Occipital lobe (tissue), 2 donors: ENCODE data around the gene STX4. TPM values are rescaled to one million over a fixed set of nuclear protein-coding genes. Genes with fewer than 3 reads are reported as not detected.

Source experiments
- DNase-seq: peaks from one replicate; lab custom pipeline; 2025; lab: John Stamatoyannopoulos, UW
- total RNA-seq: library from RNA; depleted of rRNA; stranded (reverse); fragments of >200 nt; gene quantifications from one replicate; pipeline ENCODE4 v1.2.3, GENCODE V29; 2014

STX4 gene, protein sequence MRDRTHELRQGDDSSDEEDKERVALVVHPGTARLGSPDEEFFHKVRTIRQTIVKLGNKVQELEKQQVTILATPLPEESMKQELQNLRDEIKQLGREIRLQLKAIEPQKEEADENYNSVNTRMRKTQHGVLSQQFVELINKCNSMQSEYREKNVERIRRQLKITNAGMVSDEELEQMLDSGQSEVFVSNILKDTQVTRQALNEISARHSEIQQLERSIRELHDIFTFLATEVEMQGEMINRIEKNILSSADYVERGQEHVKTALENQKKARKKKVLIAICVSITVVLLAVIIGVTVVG
- 11.5 TPM for total RNA-seq

DNA sequence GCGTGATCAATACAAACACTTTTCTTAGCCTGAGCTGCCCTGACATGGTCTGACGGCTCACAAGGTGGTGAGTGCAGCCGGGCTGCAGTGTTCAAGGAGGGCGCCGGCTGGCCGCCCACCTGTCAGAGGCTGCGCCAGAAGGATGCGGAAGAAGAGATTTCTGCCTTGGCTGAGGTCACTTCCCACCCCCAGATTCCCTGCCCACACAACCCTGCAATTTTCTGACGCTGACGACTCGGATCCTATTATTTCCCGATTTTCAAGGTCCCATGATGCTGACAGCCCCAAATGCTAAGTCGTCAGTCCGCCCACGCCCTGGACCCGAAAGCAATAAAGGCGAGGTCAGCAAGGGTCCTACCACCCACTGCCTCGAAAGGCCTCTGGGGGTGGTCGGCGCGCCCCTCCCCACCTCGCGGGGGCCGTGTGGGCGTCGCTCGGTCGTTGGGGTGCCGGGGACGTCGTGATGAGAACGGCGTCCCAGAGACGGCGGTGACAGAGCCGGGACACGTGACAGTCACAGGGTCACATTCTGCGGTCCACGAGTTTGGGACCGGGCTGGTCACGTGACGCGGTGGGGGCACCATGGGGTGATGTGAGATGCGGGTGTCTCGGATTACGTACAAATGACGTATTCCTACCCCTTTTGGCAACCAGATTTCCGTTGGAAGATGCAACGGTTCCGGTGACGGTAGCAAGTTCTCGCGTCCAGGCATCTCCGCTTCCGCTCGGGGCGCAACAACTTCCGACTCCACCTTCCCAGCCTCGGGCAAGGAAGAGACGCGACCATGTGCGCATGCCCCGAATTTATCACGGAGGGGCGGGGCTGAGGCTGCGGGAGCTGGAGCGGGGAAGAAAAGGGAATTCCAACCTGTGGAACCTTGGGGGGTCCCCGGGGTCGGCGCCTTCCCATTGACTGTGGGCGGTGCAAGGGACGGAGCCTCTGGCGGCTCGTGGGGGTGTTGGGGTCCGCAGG, at the start of gene STX4:
Gene STX4, plus strand, starts transcription at position 823 of the 973 bp plus-strand sequence. CDS start 248 bp downstream, outside the sequence.
- DNase-seq = peak; percentile 97

DNA sequence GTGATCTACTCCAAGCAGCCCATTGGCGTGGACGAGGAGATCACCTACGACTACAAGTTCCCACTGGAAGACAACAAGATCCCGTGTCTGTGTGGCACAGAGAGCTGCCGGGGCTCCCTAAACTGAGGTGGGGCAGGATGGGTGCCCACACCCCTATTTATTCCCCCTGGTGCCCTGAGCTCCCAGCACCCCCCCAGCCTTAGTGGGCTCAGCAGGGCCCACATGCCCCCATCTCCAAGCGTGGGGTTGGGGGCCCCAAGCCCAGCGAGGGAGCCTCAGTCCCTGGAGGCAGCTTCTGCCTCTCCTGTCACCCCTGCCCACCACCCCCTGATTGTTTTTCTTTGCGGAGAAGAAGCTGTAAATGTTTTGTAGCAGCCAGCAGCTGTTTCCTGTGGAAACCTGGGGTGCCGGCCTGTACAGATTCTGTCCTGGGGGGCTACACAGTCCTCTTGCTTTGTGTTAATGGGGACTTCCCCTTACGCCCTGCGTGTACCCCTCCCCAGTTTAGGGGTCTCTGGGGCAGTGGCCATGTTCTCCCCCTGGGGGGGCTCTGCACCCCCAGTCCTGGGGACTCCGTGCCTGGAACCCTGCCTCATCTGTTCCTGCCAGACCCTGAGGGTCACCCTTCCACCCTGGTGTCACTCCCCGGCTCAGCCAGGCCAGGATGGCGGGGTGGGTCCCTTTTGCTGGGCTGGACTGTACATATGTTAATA, 49.3 kb upstream of the STX4 start:
- DNase-seq = no peak

DNA sequence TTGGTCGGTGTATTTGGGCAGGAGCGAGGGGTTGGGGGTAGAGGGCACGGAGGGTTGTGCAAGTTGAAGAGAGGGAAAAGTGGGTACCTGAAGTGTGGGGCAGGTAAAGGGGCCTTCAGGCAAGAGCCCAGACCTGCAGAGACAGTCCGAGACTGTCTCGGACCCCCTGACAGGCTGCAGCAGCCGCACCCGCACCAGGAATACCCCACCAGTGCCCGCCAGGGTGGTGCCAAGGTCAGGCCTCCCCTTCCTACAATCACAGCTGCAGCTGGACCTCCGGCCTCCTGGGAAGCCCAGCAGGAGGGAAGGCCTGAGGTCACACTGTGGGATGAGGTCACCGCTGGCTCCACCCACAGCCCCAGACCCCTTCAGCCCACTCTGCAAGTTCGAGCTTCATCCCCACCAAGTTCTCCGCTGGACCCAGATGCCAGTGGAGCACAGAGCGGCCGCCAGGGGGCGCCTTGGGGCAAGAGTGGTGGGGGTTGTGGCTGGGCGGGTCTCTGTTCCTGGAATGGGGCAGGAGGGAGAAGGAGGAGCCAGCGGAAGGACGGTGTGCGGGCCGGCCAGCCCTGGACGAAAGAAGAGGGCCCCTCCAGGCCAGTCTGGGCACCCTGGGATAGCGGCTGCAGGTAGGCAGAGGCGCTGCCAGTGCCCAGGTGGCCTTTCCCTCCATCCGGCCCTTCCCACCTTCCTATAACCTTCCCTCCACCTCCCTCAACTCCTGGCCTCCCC, 48.5 kb upstream of the STX4 start, which contains the start of gene HSD3B7:
Gene HSD3B7, plus strand, starts transcription at position 539 of the 732 bp plus-strand sequence. CDS start 452 bp downstream, outside the sequence.
- peak; percentile 64 for DNase-seq

DNA sequence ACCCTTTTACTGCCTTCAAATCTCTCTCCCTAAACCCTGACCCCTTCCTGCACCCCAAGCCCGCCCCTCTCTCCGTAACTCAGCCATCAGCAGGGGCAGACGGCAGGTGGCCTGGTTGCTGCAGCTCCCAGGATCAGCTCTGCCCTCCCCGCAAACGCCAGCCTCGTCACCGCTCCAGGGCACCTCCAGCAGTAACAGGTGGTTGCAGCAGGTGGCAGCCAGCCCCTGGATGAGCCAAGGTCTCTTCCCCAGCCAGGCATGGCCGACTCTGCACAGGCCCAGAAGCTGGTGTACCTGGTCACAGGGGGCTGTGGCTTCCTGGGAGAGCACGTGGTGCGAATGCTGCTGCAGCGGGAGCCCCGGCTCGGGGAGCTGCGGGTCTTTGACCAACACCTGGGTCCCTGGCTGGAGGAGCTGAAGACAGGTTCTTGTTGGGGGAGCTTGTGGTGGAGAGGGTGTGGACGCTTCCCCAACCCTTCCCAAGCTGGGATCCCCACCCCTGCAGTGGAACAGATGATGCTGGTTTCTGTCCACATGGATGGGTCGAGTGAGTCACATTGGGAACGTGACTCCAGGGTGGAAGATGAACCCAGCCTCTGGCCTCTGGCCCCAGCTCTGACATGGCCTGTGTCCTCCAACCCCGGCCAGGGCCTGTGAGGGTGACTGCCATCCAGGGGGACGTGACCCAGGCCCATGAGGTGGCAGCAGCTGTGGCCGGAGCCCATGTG, 47.8 kb upstream of the STX4 start:
- no peak for DNase-seq

DNA sequence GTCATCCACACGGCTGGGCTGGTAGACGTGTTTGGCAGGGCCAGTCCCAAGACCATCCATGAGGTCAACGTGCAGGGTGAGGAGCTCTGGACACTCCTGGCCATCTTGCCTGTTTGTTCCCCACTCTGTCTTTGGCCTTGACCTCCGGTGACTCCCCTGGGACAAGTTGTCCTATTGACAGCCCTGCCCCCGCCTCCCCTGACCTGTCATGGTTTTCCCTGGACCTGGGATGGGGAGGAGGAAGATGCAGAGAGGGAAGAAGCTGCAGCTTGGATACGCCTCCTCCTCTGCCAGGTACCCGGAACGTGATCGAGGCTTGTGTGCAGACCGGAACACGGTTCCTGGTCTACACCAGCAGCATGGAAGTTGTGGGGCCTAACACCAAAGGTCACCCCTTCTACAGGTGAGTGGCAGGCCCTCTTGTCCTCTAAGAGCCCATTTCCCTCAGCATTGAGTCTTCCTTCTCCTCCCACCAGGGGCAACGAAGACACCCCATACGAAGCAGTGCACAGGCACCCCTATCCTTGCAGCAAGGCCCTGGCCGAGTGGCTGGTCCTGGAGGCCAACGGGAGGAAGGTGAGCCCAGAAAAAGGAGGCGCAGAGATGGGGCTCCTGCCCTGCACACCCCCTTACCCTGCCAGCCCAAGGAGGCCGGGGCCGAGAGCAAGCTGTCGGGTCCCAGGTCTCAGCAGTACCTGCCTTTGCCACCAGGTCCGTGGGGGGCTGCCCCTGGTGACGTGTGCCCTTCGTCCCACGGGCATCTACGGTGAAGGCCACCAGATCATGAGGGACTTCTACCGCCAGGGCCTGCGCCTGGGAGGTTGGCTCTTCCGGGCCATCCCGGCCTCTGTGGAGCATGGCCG, 47.0 kb upstream of the STX4 start:
- no peak for DNase-seq

DNA sequence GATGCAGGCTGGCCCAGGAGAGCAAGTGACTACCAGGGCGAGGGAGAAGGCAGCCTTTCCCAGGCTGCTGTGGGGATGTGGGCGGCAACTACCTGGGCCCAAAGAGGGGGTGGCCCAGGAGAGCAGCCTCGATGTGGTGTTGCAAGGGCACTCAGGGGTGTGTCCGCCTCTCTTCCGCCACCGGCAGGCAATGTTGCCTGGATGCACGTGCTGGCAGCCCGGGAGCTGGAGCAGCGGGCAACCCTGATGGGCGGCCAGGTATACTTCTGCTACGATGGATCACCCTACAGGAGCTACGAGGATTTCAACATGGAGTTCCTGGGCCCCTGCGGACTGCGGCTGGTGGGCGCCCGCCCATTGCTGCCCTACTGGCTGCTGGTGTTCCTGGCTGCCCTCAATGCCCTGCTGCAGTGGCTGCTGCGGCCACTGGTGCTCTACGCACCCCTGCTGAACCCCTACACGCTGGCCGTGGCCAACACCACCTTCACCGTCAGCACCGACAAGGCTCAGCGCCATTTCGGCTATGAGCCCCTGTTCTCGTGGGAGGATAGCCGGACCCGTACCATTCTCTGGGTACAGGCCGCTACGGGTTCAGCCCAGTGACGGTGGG, 45.7 kb upstream of the STX4 start:
- no peak for DNase-seq

DNA sequence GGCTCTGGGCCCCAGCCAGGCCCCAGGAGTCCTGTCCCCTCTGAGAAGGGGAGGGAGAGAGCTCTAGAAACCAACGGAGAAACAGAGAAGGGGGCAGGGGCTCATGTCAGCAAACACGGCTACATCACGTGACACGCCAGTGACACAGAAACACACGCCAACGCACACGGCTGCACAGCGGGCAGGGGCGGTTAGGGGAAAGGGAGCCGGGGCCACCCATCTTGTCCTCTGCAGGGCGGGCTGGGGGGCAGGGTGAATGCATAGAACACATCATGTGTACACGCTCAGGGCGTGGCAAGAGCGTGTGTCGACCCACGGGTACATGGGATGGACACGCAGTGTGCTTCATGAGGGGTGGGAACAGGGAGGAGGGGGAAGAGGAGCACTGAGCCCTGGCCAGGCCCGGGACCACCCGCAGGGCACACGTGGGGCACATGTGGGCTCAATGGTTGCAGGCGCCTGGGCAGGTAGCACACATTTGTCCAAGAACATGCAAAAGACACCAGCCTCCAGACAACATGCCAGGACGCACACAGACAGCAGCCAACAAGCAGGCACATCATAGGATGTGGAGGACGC, 43.8 kb upstream of the STX4 start:
- DNase-seq = no peak

DNA sequence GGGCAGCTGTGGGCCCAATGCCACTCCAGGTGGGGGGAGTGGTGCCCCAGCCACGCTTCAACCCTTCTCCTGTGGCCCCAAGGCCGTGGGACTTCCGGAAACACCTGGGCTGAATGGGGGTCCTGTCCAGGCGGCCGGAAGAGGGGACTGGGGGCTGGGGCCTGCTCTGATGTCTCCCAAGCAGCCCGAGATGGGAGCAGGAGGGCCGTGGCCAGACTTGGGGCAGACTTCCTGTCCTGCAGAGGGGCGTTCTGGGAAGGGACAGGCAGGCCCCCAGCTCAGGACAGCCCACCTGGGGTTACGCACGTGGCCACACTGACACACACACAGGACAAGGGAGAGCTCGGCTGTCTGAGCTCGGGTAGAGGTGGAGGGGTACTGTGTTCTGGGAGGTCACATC, 43.3 kb upstream of the STX4 start:
- no peak for DNase-seq

DNA sequence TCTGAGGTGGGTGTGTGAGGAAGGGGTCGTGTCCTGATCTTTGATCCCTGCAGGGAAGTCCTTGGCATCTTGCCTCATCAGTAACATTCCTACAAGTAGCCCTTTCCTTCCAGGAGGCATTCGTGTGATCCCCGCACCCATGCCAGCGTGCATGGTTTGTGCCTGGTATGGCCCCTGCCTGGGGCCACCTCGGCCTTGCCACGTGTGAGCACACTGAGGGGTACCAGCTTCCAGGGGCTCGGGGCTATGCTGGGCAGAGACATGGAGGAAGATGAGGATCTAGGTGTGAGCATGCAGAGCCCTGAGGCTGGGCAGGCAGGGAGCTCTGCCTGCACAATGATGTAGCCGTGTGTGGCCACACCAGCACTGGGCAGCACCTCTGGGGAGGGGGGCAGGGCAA, 42.3 kb upstream of the STX4 start:
- DNase-seq = no peak

DNA sequence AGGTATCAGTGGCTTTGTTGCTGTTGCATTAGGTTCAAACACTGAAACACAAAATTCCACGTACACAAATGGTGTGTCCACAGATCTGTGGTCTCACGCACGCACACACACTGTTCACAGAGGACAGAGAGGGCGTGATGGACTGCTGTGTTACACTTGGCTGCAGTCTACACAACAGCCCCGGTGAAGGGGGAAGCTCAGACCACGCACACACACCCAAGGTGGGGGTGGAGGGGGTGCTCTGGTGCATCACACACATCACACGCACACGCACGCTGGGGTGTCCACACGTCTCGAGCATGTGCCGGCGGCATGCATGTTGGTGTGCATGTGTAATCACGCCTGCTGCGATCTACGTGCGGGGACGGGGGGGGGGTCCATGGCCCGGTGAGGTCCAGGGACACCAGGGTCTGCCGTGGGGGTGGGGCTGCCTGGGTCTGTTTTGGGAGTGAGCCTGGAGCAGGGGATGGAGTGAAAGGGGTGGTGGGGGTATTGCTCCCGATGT, 41.0 kb upstream of the STX4 start:
- no peak for DNase-seq

DNA sequence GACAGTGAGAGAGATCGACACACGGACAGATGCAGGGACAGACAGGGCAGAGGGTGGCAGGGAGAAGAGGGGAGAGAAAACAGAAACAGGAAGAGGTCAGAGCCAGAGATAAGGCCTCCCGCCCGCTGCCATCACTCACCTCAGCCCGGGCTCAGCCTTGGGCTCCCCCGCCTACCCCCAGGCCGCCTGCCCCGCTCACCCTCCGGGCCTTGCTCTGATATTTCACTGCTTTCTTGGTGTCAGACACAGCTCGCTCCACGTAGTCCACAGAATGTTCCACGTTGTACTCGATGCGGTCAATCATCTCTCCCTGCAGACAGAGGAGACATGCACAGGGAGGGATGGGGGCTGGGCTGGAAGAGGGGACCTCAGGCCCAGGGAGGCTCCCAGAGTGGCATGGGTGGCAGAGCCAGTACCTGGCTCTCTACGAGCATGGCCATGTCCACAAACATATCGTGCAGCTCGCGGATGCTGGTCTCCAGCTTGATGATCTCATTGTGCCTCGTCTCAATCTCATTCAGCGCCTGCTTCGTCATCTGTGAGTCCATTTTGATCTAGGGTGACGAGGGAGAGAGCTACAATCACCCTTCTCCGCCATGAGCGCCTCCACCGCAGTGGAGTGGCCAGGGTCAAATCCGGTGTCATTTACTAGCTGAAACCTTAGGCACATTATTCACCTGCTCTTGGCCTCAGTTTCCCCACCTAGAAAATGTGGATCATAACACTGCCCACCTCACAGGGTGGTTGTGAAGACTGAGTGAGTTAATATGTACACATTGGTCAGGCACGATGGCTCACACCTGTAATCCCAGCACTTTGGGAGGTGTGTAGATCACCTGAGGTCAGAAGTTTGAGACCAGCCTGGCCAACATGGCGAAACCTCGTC, 40.2 kb upstream of the STX4 start:
- DNase-seq = no peak

DNA sequence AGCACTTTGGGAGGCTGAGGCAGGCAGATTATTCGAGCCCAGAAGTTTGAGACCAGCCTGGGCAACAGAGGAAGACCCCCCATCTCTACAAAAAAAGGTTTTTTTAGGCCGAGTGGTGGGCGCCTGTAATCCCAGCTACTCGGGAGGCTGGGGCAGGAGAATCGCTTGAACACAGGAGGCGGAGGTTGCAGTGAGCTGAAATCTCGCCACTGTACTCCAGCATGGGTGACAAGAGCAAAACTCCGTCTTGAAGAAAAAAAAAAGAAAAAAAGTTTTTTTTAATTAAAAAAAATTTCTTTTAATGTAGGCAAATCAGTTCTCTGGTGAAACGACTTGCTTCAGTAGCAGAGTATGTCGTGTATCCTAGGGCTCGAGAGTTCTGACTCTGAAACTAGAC, 37.4 kb upstream of the STX4 start:
- no peak for DNase-seq

DNA sequence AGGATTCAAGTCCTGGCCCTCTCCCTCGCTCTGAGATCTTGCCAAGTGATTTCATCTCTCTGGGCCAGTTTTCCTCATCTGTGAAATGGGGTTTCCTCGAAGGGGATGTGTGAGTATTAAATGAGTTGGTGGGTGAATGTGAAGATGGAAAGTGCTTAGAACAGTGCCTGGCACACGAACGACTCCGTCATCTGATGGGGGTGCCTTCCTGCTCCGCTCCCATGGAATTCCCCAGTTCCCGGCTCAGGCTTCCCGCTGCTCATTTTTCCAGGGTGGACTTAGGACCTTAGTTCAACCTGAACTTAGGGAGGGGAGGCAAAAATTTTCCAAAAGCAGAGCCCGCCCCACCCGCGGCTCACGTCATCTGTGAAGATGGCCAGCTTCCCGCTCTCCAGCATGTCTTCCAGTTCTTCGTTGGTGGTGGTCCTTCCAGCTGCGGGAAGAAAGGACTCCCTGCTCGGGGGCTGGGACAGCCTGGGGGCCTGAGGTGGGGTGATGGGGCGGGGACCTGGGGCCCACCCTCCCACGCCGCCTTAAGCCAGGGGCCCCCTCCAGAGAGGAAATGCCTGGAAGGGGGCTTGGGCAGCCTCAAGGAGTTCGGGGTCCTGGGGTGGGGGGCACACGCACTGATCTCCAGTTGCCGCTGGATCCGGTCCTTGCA, 36.9 kb upstream of the STX4 start:
- DNase-seq = no peak

DNA sequence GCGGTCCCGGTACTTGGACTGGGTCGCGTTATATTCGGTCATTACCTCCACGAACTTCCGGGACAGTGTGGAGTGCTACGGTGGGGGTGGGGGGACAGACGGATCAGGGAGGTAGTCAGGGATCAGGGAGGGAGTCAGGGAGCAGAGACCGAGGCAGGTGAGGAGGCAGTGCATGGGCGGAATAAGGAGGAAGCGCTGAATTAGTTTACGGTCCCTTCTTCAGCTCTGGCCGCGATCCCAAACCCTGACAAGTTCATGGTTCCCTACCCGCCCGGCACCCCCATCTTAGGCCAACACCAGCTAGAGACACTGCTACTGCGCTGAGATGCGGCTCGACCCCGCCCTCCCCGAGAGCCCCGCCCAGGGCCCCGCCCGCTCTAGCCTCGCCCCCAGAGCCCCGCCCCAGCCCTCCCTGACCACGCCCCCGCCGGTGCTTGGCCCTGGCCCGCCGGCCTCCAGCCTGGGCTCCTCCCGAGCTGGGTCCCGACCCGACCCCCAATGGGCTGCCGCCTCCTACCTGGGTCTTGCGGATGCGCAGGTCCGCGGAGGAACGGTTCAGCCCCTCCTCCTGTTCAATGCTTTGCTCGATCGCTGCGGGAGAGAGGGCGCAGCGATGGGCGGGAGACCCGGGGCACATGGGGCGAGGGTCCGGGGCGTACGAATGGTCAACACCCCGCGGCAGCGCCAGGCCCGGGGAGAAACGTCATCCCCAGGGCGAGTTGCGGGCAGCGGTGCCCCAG, 36.2 kb upstream of the STX4 start:
- DNase-seq = no peak

DNA sequence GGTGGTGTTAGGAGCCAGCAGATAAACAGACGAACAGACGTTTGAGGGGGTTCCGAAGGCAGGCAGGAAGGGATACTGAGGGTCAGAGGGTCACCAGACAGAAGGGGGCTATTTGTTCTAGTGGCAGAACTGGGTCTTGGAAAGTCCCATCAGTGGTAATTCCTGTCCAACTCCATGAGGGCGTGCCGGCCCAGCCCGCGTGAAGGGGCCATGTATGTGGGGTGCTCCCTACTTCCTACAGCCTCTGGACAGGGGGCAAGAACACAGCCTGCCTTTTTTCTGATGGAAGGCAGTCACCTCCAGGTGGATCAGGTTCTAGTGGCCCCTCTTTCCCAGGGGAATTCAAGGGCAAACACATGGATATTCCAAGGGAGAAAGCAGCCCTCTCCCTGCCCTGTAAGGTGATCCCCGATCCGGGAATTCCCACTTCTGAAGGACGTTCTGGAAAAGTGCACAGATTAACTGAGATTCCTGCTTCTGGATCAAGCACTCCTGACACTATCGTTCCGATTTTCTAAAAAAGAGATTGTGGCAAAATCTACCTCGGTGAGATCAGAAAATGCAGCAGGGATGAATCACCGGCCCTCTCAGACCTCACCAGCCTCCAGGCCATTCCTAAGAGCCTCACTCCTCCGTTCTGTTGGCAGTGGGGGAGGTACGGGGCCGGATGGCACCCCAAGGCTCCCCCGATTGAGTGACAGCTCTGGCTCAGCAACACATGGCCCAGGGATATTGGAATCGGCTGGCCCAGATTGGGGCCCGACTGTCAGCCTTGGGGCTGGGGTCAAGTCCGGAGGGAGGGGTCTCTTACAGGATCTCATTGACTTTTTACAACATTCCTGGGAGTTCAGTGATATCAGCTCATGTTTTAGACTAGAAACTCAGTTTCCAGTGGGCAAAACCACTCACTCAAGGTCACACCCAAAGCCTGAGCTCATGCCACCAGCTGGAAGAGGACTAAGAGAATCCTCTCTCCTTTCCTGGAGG, 35.3 kb upstream of the STX4 start:
- DNase-seq = no peak
